Common myeloid progenitor, CD34-positive (primary cell): ENCODE measurements around the gene MMEL1.

Source experiments
- CTCF ChIA-PET: fragments of 350-600 bp; sonication (Branson Sonifier 250); formaldehyde crosslinking; loops from one replicate; lab custom pipeline; 2021; ENCODE audit warnings: antibody characterized with exemption; lab: Charles Lee
- POLR2A ChIA-PET: fragments of 350-600 bp; sonication (Branson Sonifier 250); formaldehyde crosslinking; loops from one replicate; lab custom pipeline; 2021; ENCODE audit warnings: antibody characterized with exemption; lab: Charles Lee
- DNase-seq, 3 donors: peaks; one replicate each; pipeline versions ENCODE4 v3.0.0 to v3.0.0-alpha.2; 2013
- H3K27ac ChIP-seq, 2 experiments: 1 replicate in 1 of 2; 2 replicates in 1 of 2; pipeline ENCODE4 v1.7.0; 2013; ENCODE audit warnings: inconsistent platforms in 2 of 2, low read length in 2 of 2, mild to moderate bottlenecking in 2 of 2, low read depth in 1 of 2, moderate library complexity in 1 of 2; ENCODE audit not compliant: severe bottlenecking in 2 of 2, insufficient read depth in 1 of 2, poor library complexity in 1 of 2
- H3K27me3 ChIP-seq, 5 experiments: replicated peaks in 2 of 5; 1 replicate in 3 of 5; 2 replicates in 2 of 5; pipeline versions ENCODE4 v1.6.1 to v1.7.0; 2013; ENCODE audit warnings: low read length in 4 of 5, mild to moderate bottlenecking in 2 of 5, moderate library complexity in 2 of 5, inconsistent platforms in 1 of 5; ENCODE audit not compliant: insufficient read depth in 5 of 5, control insufficient read depth in 4 of 5
- H3K36me3 ChIP-seq, 4 experiments: 1 replicate in 2 of 4; 2 replicates in 2 of 4; pipeline versions ENCODE4 v1.6.1 to v1.7.0; 2013; ENCODE audit warnings: low read length in 3 of 4, control low read depth in 1 of 4, mild to moderate bottlenecking in 1 of 4; ENCODE audit not compliant: control insufficient read depth in 4 of 4, insufficient read depth in 4 of 4
- H3K4me1 ChIP-seq, 4 experiments: 1 replicate in 3 of 4; 2 replicates in 1 of 4; pipeline versions ENCODE4 v1.6.1 to v1.7.1; 2013; ENCODE audit warnings: low read length in 3 of 4, mild to moderate bottlenecking in 3 of 4, control low read depth in 1 of 4, inconsistent platforms in 1 of 4, moderate library complexity in 1 of 4; ENCODE audit not compliant: control insufficient read depth in 4 of 4, insufficient read depth in 4 of 4; ENCODE audit errors: control extremely low read depth in 1 of 4
- H3K4me3 ChIP-seq, 7 experiments: 1 replicate in 4 of 7; 2 replicates in 3 of 7; pipeline versions ENCODE4 v1.5.1 to v1.7.0; 2013; ENCODE audit warnings: mild to moderate bottlenecking in 7 of 7, low read length in 6 of 7, moderate library complexity in 6 of 7, inconsistent platforms in 2 of 7, low read depth in 2 of 7, control low read depth in 1 of 7; ENCODE audit not compliant: insufficient read depth in 4 of 7, control insufficient read depth in 1 of 7; ENCODE audit errors: extremely low read depth in 1 of 7
- H3K9me3 ChIP-seq, 5 experiments: 1 replicate in 4 of 5; 2 replicates in 1 of 5; pipeline versions ENCODE4 v1.6.1 to v1.7.1; 2013; ENCODE audit warnings: low read length in 4 of 5, mild to moderate bottlenecking in 2 of 5, inconsistent platforms in 1 of 5, low read depth in 1 of 5, moderate library complexity in 1 of 5; ENCODE audit not compliant: control insufficient read depth in 4 of 5, insufficient read depth in 2 of 5; ENCODE audit errors: control extremely low read depth in 1 of 5
- WGBS: methylation state at CpG from one replicate; pipeline ENCODE4 v1.1.5; 2013; ENCODE audit not compliant: insufficient coverage; 5-methylcytosine and 5-hydroxymethylcytosine counted together

Gene MMEL1

GRCh38 chr1:2612591-2613365, 20.0 kb downstream of the MMEL1 start:
- Histone ChIP-seq H3K36me3 (no peaks in the 10 kb centered on the region), H3K27me3 (peaks cover 1 to 31% (median 2%) of the 10 kb centered on the region in 5 experiments), H3K4me1 (no peaks in the 10 kb centered on the region), H3K4me3 (no peak overlapping the region), H3K27ac (no peak overlapping the region), H3K9me3 (peaks cover 7 to 32% (median 16%) of the 10 kb centered on the region in 5 experiments)
- POLR2A ChIA-PET = no interaction called here
- CTCF ChIA-PET = no interaction called here
- no peak for DNase-seq
- 85% methylated on average over 10 of the region's 11 CpGs for WGBS

- Histone ChIP-seq H3K36me3 (no peaks in the 10 kb centered on the region), H3K27me3 (peaks cover 1 to 28% (median 2%) of the 10 kb centered on the region in 5 experiments), H3K27ac (no peak overlapping the region), H3K4me1 (no peaks in the 10 kb centered on the region), H3K4me3 (no peak overlapping the region), H3K9me3 (peaks cover 7 to 30% (median 16%) of the 10 kb centered on the region in 5 experiments)
- ChIA-PET POLR2A (no interaction called here), CTCF (no interaction called here)
- DNase-seq = no peak
- WGBS = 88% methylated on average over 18 of the region's 19 CpGs
These were observed 21.0 kb downstream of the MMEL1 start for GRCh38 chr1:2611621-2612437.

- ChIA-PET POLR2A (no interaction called here), CTCF (interaction anchor here (1.4 kb wide), 1 partner anchor 13 kb away, joined by 3 read pairs; no protein-coding TSS in a partner anchor)
- no peak overlapping the region for H3K27ac ChIP-seq
- WGBS = 17% methylated on average over 12 of the region's 24 CpGs
- DNase-seq = peak in 2 of 3 donors; percentile 40 to 48
- peaks cover 0 to 25% (median 1%) of the 10 kb centered on the region in 5 experiments for H3K27me3 ChIP-seq
- H3K4me3 ChIP-seq = no peak overlapping the region
- H3K9me3 ChIP-seq = peaks cover 6 to 24% (median 12%) of the 10 kb centered on the region in 5 experiments
- no peaks in the 10 kb centered on the region for H3K36me3 ChIP-seq
- no peaks in the 10 kb centered on the region for H3K4me1 ChIP-seq
These were observed 21.8 kb downstream of the MMEL1 start for GRCh38 chr1:2611031-2611501.

DNA sequence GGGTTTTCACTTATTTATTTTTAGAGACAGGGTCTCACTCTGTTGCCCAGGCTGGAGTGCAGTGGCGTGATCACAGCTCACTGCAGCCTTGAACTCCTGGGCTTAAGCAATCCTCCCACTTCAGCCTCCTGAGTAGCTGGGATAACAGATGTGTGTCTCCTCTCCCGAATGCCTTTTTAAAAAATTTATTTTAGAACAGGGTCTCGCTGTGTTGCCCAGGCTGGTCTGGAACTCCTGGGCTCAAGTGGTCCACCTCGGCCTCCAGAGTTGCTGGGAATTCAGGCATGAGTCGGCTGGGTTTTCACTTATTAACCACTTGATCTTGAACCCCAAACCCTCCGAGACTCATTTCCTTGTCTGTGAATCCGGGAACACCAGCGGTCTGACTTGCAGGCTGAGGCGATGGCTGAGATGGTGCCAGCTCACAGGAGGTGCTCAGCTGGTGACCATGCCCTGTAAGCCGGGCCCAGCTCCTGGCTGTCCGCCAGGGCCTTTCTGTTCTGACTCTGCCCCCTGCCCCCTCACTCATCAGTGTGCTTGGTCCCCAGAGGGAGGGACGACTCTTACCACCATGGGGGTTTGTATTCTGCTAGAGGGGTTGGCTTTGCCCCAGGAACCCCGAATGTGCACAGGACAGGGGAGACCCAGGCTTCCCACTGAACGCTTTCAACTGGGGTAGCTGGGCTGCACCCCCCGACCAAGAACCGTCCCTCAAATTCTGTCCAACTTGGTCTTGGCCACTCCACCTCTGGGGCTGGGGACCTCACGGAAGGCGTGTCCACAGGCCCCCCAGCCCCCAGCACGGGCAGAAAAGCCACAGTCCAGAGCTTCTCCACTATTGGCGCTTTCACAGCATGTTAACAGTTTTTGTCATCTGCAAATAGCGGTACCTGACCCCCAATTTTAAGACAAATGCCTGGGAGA, 22.5 kb downstream of the MMEL1 start:
- Histone ChIP-seq H3K27me3 (peaks cover 0 to 25% (median 1%) of the 10 kb centered on the region in 5 experiments), H3K4me1 (no peaks in the 10 kb centered on the region), H3K27ac (no peak overlapping the region), H3K9me3 (peaks cover 3 to 17% (median 8%) of the 10 kb centered on the region in 5 experiments), H3K36me3 (no peaks in the 10 kb centered on the region), H3K4me3 (no peak overlapping the region)
- ChIA-PET CTCF (interaction anchor here (1.0 to 1.4 kb wide), 2 partner anchors 14 to 26 kb away, joined by 3 read pairs; no protein-coding TSS in a partner anchor), POLR2A (no interaction called here)
- 85% methylated on average over 19 of the region's 21 CpGs for WGBS
- no peak for DNase-seq

- CTCF ChIA-PET = interaction anchor here (1.0 kb wide), 1 partner anchor 27 kb away, joined by 3 read pairs; no protein-coding TSS in a partner anchor
- 90% methylated on average over 33 of the region's 34 CpGs for WGBS
- POLR2A ChIA-PET = no interaction called here
These were observed 23.3 kb downstream of the MMEL1 start for GRCh38 chr1:2609319-2610035.

GRCh38 chr1:2607641-2608091, 25.1 kb downstream of the MMEL1 start:
- DNase-seq = no peak
- Histone ChIP-seq H3K27me3 (peaks cover 0 to 21% (median 1%) of the 10 kb centered on the region in 5 experiments), H3K9me3 (peaks cover 0 to 1% (median 0%) of the 10 kb centered on the region in 5 experiments), H3K4me3 (no peak overlapping the region), H3K36me3 (no peaks in the 10 kb centered on the region), H3K27ac (no peak overlapping the region), H3K4me1 (no peaks in the 10 kb centered on the region)
- WGBS = 86% methylated on average over 12 of the region's 13 CpGs
- CTCF ChIA-PET = no interaction called here
- POLR2A ChIA-PET = interaction anchor here (0.6 kb wide), 1 partner anchor 1170 kb away, joined by 3 read pairs; no protein-coding TSS in a partner anchor

More at GRCh38 chr1:2609319-2610035, 23.3 kb downstream of the MMEL1 start:
- DNase-seq = no peak
- H3K4me3 ChIP-seq = no peak overlapping the region
- H3K9me3 ChIP-seq = peaks cover 0 to 11% (median 4%) of the 10 kb centered on the region in 5 experiments
- H3K36me3 ChIP-seq = no peaks in the 10 kb centered on the region
- peaks cover 0 to 28% (median 1%) of the 10 kb centered on the region in 5 experiments for H3K27me3 ChIP-seq
- H3K4me1 ChIP-seq = no peaks in the 10 kb centered on the region
- no peak overlapping the region for H3K27ac ChIP-seq
